Panc1 (cell line): ENCODE data around the gene RPRD1B. TPM values are rescaled to one million over a fixed set of nuclear protein-coding genes. Genes with fewer than 3 reads are reported as not detected.

Experiments
- ATAC-seq: fragments of 200-7000 bp; cut with Tn5 transposase; 2 replicates; pipeline ENCODE4 v1.9.1; 2020; ENCODE audit warnings: mild to moderate bottlenecking, moderate library complexity
- BruUV-seq: library from RNA; stranded (reverse); fragments of 400-500 nt; replicated peaks from 2 replicates; lab custom pipeline; 2021; lab: Mats Ljungman, UMichigan
- CTCF ChIA-PET: fragments of 300-600 bp; sonication (Branson Sonifier 250); formaldehyde crosslinking; loops from one replicate; lab custom pipeline; 2022; ENCODE audit warnings: antibody characterized with exemption; lab: Charles Lee
- POLR2A ChIA-PET: fragments of 300-600 bp; sonication (Branson Sonifier 250); formaldehyde crosslinking; loops from one replicate; lab custom pipeline; 2022; ENCODE audit warnings: antibody characterized with exemption; lab: Charles Lee
- DNase-seq: peaks from one replicate; pipeline ENCODE4 v3.0.0-alpha.2; 2010; ENCODE audit warnings: low read depth, low spot score
- H3K27ac ChIP-seq: 2 replicates; pipeline ENCODE4 v1.5.1; 2011; ENCODE audit warnings: mild to moderate bottlenecking, low read length, inconsistent platforms
- H3K27me3 ChIP-seq: fragments of 200-500 bp; sonication (Bioruptor generic); 2 replicates; pipeline ENCODE4 v1.6.0; 2014; ENCODE audit warnings: low read length, inconsistent platforms; ENCODE audit not compliant: control insufficient read depth, insufficient read depth
- H3K36me3 ChIP-seq: fragments of 200-500 bp; sonication (Bioruptor generic); 2 replicates; pipeline ENCODE4 v1.5.1; 2014; ENCODE audit warnings: inconsistent platforms, mild to moderate bottlenecking, low read length, moderate library complexity; ENCODE audit not compliant: control insufficient read depth, insufficient read depth
- H3K4me1 ChIP-seq: 2 replicates; pipeline ENCODE4 v1.5.1; 2011; ENCODE audit warnings: inconsistent platforms, mild to moderate bottlenecking, low read length, moderate library complexity; ENCODE audit not compliant: control insufficient read depth, insufficient read depth
- H3K4me3 ChIP-seq, 2 experiments: 2 replicates each; pipeline ENCODE4 v1.5.1; 2011 to 2012; ENCODE audit warnings: low read depth in 2 of 2, low read length in 2 of 2, mild to moderate bottlenecking in 2 of 2, inconsistent platforms in 1 of 2, moderate library complexity in 1 of 2
- H3K9me3 ChIP-seq: fragments of 200-500 bp; sonication (Bioruptor generic); 2 replicates; pipeline ENCODE4 v1.5.1; 2014; ENCODE audit warnings: low read depth, mild to moderate bottlenecking, inconsistent platforms, low read length, moderate library complexity; ENCODE audit not compliant: control insufficient read depth, insufficient read depth
- POLR2AphosphoS5 ChIP-seq: IDR thresholded peaks from 2 replicates; pipeline ENCODE4 v1.6.1; 2012; ENCODE audit warnings: mild to moderate bottlenecking, low read depth, low read length, moderate library complexity
- SIN3A ChIP-seq: IDR thresholded peaks from 2 replicates; pipeline ENCODE4 v1.6.1; 2012; ENCODE audit warnings: low read depth, mild to moderate bottlenecking, low read length, moderate library complexity, borderline replicate concordance; ENCODE audit not compliant: insufficient read depth
- TCF7L2 ChIP-seq: IDR thresholded peaks from 2 replicates; pipeline ENCODE4 v1.6.1; 2011; ENCODE audit warnings: mild to moderate bottlenecking, low read depth, low read length, inconsistent platforms
- in situ Hi-C: cut with HindIII; loops from 2 replicates; pipeline ENCODE4 v1.10.0; 2016; ENCODE audit warnings: low sequenced_read_pairs, low pct_unique_long_range_greater_than_20kb
- intact Hi-C: fragments of 100-400 bp; cut with micrococcal nuclease; formaldehyde crosslinking; loops from one replicate; pipeline ENCODE4 v1.10.0; 2022; ENCODE audit not compliant: unreplicated experiment
- total RNA-seq: library from RNA; stranded (reverse); gene quantifications from one replicate; pipeline ENCODE4 v1.2.1, GENCODE V29; 2021; ENCODE audit not compliant: unreplicated experiment
- TF ChIP-seq, protein P1 (sequence below): fragments of 450-650 bp; IDR thresholded peaks from 2 replicates; pipeline ENCODE4 v1.5.1; 2017; ENCODE audit warnings: mild to moderate bottlenecking
- TF ChIP-seq, protein P2 (sequence below), 2 experiments: IDR thresholded peaks; 2 replicates each; pipeline ENCODE4 v1.6.1; 2011 to 2012; ENCODE audit warnings: low read depth in 2 of 2, control low read depth in 1 of 2, low read length in 1 of 2, mild to moderate bottlenecking in 1 of 2, moderate library complexity in 1 of 2; ENCODE audit not compliant: insufficient read depth in 1 of 2

RPRD1B gene
- total RNA-seq, 1 experiment from 2014 or later = 33.6 TPM

DNA sequence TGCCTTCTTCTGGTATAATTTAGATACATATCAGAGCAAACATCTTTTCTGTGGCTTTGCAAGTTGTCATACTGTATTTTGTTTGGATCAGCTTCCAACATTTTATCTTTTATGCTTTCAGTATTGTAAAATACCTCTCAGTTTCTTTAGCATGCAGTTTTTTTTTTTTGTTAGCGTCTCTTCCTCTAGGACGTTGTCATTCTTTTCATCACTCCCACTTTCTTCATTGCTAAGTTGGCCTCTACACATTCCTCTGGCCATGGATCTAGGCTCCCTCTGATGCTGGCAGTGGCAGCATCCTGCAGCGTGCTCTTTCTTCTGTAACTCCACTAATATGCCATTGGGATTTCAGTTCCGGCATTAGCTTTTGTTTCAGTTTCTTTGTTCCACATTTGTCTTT, 21.7 kb downstream of the RPRD1B start:
- no peak for ATAC-seq
- no peak overlapping the region for H3K4me3 ChIP-seq
- in situ Hi-C loops (no loop called here), intact Hi-C loops (loop anchor here (10.0 kb wide), 1 partner anchor 270 kb away; no protein-coding TSS in a partner anchor)
- no TSS peak for BruUV-seq
- H3K27me3 ChIP-seq = no peaks in the 10 kb centered on the region
- H3K4me1 ChIP-seq = peaks cover 11% of the 10 kb centered on the region
- no peak for DNase-seq
- ChIA-PET CTCF (no interaction called here), POLR2A (no interaction called here)
- H3K36me3 ChIP-seq = peaks cover 31% of the 10 kb centered on the region
- no peaks in the 10 kb centered on the region for H3K9me3 ChIP-seq
- H3K27ac ChIP-seq = no peak overlapping the region
- TF ChIP-seq SIN3A (no peak), TCF7L2 (no peak)
- TF ChIP-seq, protein P1, sequence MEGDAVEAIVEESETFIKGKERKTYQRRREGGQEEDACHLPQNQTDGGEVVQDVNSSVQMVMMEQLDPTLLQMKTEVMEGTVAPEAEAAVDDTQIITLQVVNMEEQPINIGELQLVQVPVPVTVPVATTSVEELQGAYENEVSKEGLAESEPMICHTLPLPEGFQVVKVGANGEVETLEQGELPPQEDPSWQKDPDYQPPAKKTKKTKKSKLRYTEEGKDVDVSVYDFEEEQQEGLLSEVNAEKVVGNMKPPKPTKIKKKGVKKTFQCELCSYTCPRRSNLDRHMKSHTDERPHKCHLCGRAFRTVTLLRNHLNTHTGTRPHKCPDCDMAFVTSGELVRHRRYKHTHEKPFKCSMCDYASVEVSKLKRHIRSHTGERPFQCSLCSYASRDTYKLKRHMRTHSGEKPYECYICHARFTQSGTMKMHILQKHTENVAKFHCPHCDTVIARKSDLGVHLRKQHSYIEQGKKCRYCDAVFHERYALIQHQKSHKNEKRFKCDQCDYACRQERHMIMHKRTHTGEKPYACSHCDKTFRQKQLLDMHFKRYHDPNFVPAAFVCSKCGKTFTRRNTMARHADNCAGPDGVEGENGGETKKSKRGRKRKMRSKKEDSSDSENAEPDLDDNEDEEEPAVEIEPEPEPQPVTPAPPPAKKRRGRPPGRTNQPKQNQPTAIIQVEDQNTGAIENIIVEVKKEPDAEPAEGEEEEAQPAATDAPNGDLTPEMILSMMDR = no peak

DNA sequence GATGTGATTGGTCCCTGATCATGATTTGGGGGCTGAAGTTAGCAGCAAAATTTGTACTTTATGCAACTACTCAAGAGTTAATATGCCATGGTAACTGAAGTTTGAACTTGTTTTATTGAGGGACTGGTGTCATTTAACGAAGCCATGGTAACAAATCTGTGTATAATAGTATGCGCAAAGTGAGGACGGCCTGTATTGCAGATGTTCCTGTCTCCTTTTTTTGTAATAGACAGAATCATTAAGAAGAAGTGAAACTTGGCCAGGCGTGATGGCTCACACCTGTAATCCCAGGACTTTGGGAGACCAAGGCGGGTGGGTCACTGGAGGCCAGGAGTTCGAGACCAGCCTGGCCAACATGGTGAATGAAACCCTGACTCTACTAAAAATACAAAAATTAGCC, 22.3 kb downstream of the RPRD1B start:
- peaks cover 11% of the 10 kb centered on the region; the same call in 1 of the 2 replicates for H3K4me1 ChIP-seq
- H3K27me3 ChIP-seq = no peaks in the 10 kb centered on the region
- H3K4me3 ChIP-seq = no peak overlapping the region
- no peak overlapping the region for H3K27ac ChIP-seq
- no peak for ATAC-seq
- in situ Hi-C loops = no loop called here
- intact Hi-C loops = loop anchor here (10.0 kb wide), 1 partner anchor 269 kb away; no protein-coding TSS in a partner anchor
- TF ChIP-seq, protein P2, sequence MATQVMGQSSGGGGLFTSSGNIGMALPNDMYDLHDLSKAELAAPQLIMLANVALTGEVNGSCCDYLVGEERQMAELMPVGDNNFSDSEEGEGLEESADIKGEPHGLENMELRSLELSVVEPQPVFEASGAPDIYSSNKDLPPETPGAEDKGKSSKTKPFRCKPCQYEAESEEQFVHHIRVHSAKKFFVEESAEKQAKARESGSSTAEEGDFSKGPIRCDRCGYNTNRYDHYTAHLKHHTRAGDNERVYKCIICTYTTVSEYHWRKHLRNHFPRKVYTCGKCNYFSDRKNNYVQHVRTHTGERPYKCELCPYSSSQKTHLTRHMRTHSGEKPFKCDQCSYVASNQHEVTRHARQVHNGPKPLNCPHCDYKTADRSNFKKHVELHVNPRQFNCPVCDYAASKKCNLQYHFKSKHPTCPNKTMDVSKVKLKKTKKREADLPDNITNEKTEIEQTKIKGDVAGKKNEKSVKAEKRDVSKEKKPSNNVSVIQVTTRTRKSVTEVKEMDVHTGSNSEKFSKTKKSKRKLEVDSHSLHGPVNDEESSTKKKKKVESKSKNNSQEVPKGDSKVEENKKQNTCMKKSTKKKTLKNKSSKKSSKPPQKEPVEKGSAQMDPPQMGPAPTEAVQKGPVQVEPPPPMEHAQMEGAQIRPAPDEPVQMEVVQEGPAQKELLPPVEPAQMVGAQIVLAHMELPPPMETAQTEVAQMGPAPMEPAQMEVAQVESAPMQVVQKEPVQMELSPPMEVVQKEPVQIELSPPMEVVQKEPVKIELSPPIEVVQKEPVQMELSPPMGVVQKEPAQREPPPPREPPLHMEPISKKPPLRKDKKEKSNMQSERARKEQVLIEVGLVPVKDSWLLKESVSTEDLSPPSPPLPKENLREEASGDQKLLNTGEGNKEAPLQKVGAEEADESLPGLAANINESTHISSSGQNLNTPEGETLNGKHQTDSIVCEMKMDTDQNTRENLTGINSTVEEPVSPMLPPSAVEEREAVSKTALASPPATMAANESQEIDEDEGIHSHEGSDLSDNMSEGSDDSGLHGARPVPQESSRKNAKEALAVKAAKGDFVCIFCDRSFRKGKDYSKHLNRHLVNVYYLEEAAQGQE (IDR thresholded peaks at IDR 0.05; ENCODE audit: insufficient read depth in 1 of 2, low read depth in 2 of 2, low read length in 1 of 2) = no peak
- TF ChIP-seq TCF7L2 (no peak), POLR2AphosphoS5 (no peak), SIN3A (no peak)
- TF ChIP-seq, protein P1 = no peak
- ChIA-PET POLR2A (no interaction called here), CTCF (interaction anchor here (0.6 to 0.7 kb wide), 2 partner anchors 130 to 165 kb away, joined by 4 to 6 read pairs; no protein-coding TSS in a partner anchor)
- peaks cover 30% of the 10 kb centered on the region for H3K36me3 ChIP-seq
- no TSS peak for BruUV-seq
- no peaks in the 10 kb centered on the region for H3K9me3 ChIP-seq
- DNase-seq = no peak
